HG03558 (cell line): Measurements from ENCODE around the gene TRPV4.

Experiments
- ATAC-seq: cut with Tn5 transposase; IDR thresholded peaks from one replicate; pipeline ENCODE4 v1.9.1; 2021; ENCODE audit warnings: moderate number of reproducible peaks; ENCODE audit not compliant: unreplicated experiment; ENCODE audit errors: extremely low read depth

Gene TRPV4

DNA sequence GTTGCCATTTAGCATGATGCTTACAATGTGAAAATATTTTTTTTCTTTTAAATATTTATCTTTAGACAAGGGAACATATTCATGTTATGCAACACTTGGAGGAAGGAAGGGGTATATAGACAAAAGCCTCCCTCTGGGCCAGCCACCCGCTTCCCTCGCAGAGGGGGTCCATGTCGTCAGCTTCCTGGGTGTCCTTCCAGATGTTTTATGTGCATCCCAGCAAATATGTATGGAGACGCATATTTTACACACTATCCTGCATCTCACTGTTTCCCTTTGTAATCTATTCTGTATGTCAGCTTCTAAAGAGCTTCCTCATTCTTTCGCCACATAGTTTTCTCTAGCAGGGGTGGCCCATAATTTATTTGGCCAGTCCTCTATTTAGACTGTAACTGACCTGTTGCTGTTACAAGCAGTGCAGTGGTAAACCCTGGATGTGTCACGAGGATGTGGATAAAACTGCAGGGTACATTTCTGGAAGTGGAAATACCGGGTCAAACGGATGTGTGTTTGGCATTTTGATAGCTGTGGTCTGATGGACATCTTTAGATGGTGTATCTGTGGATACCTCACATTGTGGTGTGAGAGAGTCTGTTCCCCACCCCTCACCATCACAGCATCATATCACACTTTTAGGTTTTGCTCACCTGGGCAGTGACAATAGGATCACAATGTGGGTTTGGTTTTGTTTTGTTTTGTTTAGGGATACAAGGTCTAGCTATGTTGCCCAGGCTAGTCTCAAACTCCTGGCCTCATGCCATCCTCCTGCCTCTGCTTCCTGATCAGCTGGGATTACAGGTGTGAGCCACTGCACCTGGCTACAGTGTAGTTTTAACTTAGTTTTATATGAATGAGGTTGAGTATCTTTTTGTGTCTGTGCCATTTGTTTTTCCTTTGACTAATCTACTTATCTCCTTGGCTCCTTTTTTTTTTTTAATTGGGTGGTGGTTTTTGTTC is 87.9 kb downstream of the TRPV4 start:
- ATAC-seq, result no peak

DNA sequence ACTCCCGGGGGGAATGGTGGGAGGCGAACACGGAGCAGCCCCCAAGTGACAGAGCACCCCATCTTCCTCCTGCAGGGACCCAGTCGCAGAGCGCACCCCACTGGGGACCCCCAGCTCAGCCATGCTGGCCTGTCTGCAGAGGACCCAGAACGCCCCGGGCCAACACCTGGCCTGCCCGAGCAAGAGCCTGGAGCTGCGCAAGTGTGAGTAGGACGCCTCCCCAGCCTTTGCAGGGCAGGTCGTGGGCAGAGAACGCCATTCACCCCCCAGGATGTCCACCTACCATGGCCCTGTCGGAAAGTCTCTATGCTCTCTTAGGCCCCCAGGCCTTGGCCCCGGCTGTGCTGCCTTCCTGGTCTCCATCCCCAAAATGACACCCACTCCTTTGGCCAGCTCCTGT is 89.2 kb downstream of the TRPV4 start:
- ATAC-seq, result no peak

DNA sequence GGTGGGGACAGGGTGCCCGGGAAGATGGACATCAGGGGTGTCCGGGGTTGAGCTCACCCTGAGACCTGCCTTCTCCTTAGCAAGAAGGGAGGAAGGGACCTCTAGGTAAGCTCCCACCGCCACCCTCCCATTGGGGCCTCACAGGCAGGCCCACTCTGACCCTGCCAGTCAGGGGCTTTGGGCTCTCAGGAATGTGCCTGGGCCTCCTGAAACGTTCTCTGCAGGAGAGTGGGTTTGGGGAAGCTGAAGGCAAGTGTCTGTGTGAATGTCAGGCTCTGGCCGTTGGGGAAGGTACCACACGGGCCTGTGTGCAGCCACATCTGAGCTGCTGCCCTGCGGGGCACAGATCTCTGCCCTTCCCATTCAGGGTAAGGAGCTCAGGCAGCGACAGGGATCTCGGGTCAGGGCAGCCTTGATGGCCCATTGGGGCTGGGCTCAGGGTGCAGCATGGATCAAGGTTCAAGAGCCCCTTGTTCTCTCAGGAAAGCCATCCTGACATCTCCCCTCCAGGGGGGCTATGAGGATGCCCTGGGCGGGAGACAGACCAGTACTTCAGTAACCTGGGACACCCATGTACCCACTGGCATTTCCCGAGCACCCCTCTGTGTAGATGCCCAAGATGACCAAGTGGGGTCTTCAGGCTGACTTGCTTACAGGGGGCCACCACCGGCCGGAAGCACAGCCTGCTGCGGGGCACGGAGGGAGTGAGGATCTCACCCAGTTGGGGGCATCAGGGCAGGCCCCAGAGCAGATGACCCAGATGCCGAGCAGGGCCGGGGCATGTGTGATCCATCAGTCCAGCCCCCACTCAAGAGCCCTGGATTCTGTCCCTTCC is 89.9 kb downstream of the TRPV4 start:
- ATAC-seq, result no peak

DNA sequence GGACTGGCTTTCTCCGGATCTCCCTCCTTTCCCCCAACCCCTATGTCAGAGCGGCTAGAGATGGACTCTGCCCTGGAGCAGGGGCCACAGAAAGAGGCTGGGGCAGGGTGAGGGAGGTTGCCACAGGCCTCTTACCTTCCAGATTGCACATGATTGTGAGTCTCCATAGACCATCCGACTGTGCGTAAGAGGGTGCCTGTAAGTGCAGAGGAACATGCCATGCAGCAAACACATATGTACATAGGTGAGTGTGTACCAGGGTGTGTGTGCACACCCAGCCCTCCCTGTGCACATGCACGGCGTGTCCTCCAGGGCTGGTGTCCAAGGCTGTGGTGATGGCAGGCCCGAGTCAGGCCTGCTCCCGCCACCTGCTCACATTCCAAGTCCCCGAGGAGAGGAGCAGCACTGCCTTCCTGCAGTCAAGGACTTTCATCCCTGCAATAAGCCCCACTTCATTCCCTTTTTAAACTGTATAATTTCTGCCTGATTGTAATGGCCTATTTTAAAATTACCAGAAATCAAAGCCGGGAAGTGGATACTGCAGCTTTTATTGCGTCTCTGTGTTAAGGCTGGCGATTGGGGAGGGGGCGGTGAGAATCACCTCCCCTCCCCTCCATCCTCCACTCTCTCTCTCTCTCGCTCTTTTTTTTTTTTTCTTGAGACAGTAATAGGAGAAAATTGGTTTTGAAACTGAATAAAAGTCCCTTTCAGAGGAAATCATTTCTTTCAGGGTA is 91.1 kb downstream of the TRPV4 start:
- no peak for ATAC-seq

- no peak for ATAC-seq
Measured at GRCh38 chr12:109741286-109741969, 91.8 kb downstream of the TRPV4 start.

- ATAC-seq, result no peak
Measured at GRCh38 chr12:109740694-109741245, 92.4 kb downstream of the TRPV4 start.

GRCh38 chr12:109739747-109740693 is 93.2 kb downstream of the TRPV4 start:
- ATAC-seq, result no peak

- no peak for ATAC-seq
Measured at GRCh38 chr12:109738878-109739665, 94.1 kb downstream of the TRPV4 start.

DNA sequence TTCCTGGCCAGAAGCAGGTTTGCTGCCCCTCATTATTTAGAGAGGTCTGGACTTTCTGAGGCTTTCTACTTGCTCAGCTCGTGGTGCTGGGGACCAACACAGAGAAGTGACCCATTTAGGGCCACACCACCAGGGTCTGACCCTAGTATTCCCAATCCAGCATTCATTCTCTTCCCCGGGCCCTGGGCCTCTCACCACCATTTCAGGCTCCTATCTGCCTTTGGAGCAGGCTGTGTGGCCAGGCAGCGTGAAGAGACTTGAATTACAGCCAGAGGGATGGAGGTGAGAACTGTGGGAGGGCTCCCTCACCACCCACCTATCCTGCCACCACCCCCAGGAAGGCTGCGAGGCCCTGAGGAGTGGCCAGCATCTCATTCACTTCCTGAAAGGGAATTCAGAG is 95.0 kb downstream of the TRPV4 start:
- ATAC-seq, result no peak

GRCh38 chr12:109737631-109738030 is 95.6 kb downstream of the TRPV4 start:
- ATAC-seq, result no peak

DNA sequence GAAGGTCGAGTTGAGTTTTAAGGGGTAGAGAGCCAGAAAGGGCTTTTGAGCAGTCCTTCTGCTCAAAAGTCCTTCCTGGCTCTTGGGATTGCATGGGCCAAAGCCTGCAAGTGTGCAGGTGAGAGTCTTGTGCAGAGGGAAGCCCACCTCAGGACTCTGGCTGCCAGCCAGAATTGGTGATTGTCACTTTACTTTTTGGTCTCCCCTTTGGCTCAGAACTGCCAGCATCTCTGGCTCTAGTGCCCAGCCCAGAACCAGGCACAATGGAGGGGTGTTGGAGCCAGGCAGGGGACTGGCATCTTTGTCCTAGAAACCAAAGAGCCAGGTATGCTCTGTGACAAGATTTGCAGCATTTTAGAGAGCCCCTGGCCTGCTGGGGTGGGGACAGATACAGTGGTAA is 96.1 kb downstream of the TRPV4 start:
- ATAC-seq, result no peak

DNA sequence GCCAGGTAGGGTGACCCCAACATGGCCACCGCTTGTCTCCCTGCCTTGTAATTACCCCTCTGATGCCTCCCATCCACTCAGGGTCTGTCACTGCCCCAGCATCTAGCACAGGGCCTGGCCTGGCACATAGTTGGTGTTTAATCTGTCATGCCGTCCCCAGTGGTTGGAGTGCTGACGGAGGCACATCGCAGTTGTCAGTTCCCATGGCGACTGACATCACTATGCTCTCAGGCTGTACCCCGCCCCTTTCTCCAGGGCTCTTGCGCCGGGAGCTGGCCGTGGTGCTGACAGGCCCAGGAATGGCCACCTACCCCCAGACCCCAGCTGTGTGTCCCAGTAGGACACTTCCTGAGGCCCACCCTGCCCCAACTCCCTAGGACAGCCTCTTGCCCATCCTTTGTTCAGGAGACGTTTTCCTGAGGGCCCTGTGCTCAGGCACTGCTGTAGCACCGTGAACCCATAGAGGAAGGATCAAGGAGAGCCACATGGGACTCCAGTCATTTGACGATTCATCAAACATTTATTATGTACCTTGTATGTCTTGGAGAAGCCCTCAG is 96.6 kb downstream of the TRPV4 start:
- no peak for ATAC-seq

DNA sequence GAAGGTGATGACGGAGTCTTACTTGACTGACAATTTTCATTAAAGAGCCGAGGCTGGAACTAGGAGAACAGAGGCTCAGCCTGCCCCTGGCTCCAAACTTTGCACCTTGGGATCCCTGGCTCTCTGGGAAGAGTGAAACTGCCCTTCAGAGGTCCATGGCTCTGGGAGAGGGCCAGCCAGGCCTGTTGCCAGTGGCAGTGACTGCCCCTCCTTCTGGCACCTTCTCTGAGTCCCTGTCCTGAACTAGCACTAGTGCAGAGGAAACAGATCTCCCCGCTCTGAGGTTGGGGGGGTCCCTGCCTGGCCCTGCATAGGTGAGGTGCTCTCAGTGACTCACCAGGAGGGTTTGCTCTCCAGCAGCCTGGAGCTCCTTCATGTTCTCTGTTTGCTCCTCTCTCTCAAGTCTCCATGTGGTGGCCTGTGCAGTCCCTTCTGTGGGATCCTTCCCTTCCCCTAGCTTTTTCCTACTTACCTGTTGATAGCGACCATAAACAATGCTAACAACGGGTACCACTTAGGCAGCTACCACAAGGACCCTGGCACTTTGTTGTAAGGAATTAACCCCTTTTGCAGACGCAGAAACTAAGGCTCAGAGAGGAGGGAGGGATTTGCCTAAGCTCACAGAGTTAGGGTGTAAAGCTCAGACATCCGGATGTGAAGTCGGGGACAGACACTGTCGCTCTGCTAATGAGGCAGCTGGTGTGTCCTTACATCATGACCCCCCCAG is 97.2 kb downstream of the TRPV4 start:
- no peak for ATAC-seq

DNA sequence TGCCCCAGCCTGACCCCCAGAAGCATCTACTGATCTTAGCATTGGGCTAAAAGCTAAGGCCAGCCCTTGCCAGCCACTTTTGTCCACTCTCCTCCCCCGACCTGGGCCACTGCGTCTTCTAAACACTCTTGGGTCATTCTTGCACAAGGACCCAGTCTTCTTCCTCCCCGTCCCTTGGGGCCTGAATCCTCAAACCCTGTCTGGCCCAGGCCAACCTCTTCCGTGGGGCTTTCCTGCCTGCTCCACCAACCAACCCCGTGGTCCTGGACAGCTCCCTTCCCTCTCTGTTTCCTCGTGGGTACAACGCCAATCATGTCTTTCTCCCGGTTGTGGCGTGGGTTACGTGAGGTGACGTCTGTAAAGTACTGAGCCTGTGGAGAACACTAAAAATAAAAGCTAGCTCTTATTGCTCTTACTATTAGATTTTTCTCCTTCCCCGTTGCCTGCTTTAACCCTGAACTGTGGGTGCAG is 98.1 kb downstream of the TRPV4 start:
- no peak for ATAC-seq

DNA sequence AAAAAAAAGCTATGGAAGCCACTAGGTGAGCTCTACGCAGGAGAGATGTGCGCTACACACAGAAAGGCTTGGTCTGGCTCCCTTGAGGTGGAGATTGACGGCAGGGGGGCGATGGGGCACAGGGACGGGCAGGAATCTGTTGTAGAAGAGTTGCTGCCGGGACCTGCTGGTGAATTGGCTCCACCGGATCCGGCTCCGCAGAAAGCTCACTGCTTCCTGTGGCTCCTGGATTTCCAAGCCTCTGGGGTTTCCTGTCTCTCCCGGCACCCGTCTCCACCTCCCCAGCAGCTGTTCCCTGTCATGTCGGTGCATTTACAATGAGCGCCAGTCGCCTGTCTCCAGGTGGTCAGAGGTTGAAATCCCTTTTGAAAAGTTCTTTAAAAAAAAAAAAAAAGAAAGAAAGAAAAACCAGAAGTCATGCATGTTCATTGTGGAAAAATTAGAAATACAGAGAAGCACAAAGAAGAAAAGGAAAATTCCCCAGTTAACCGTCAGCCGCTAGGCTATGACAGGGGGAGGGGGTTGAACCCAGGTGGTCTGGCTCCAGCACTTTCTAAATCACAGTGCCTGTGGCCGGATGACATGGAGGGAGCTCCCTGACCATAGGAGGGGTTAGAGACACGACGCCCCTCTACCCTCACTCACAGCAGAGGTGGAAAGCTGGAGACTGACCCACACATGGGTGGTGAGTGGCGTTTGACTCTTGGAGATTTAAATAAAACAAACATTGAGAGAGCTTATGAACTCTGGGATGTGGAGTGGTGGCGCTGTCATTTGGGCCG is 98.8 kb downstream of the TRPV4 start:
- ATAC-seq, result no peak
